Central memory CD4-positive, alpha-beta T cell (primary cell): ENCODE measurements around the gene TEX28.
"Not testable (repeated sequence)": the region's sequence is repeated elsewhere in the genome, so short reads cannot be mapped to it uniquely, and the experiment has no call there.

Experiments
- DNase-seq: peaks from one replicate; pipeline ENCODE4 v3.0.0; 2022
- total RNA-seq, 3 experiments: gene quantifications; one replicate each; lab custom pipeline; 2026; lab: John Stamatoyannopoulos, UW

The TEX28 gene, protein sequence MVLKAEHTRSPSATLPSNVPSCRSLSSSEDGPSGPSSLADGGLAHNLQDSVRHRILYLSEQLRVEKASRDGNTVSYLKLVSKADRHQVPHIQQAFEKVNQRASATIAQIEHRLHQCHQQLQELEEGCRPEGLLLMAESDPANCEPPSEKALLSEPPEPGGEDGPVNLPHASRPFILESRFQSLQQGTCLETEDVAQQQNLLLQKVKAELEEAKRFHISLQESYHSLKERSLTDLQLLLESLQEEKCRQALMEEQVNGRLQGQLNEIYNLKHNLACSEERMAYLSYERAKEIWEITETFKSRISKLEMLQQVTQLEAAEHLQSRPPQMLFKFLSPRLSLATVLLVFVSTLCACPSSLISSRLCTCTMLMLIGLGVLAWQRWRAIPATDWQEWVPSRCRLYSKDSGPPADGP
- 0 reads per million in 3 experiments for total RNA-seq

DNA sequence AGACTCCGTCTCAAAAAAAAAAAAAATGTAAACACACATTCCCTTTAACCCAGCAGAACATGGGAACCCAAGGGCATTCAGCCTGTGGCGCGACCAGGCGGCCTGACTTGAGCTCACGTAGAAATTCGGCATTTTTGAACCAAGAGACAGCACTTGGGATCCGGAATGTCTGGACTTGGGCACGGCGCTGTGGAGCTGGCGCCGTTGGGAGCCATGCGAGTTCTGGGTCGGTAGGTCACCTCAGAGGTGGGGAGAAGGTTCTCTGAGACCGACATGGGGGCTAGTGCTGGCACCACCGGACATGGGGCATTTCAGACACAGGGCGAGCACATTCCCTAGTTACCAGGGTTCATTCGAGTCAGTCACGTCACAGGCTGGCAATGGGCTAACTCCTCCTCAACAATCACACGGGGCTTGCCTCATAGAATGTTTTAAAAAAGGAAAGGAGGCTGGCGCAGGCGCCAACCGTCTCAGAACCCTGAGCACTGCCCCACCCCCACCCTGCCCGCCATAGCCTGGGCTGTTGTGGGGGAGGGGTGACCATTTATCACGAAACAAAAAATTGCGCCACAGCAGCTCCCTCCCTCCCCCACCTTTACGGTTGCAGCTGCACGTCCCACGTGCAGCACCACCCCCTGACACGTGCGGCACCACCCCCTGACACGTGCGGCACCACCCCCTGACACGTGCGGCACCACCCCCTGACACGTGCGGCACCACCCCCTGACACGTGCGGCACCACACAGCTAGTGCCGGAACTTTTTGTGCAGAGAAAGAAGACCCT, at the start of gene TEX28:
Gene TEX28 (minus strand): TSS at position 334 of the 784 bp plus-strand sequence. CDS start 3,007 bp downstream, outside the sequence.
- no peak for DNase-seq

DNA sequence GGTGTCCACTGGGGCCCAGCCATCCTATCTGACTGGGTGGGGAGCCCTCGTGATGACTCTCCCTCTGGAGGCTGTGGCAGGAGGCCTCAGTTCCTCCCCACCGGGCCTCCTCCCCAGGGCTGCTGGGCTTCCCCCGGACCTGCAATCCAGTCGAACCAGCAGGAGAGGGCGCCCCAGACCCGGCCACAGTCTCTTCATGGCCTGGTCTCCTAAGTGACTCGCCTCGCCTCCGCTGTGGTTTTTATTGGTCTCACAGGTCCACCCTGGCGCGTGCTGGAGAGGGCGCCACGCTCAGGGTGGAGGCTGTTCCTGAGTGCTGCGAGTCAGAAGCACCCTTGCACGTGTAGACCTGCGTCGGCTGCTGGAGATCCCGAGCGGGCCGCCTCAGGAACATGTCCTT, 48.7 kb upstream of the TEX28 start:
- DNase-seq, result not testable (repeated sequence)

DNA sequence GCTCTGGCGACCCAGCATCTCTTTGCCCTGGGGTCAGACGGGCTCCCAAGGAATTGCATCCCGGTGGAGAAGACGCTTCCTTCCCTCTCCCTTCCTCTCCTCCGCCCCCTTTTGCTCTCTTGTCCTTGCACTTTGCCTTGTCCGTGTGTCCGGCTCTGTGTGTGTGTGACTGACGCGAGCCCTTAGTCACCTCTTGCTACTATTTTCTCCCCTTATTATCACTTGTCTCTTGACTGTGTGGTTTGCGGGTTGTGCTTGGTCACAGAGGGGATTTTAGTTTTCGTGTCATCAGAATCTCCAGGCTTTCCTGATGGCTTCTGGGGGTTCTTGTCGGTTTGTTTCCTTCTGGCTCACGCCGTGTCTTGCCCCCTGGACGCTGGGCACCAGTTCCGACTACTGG, 48.1 kb upstream of the TEX28 start:
- DNase-seq, result not testable (repeated sequence)

DNA sequence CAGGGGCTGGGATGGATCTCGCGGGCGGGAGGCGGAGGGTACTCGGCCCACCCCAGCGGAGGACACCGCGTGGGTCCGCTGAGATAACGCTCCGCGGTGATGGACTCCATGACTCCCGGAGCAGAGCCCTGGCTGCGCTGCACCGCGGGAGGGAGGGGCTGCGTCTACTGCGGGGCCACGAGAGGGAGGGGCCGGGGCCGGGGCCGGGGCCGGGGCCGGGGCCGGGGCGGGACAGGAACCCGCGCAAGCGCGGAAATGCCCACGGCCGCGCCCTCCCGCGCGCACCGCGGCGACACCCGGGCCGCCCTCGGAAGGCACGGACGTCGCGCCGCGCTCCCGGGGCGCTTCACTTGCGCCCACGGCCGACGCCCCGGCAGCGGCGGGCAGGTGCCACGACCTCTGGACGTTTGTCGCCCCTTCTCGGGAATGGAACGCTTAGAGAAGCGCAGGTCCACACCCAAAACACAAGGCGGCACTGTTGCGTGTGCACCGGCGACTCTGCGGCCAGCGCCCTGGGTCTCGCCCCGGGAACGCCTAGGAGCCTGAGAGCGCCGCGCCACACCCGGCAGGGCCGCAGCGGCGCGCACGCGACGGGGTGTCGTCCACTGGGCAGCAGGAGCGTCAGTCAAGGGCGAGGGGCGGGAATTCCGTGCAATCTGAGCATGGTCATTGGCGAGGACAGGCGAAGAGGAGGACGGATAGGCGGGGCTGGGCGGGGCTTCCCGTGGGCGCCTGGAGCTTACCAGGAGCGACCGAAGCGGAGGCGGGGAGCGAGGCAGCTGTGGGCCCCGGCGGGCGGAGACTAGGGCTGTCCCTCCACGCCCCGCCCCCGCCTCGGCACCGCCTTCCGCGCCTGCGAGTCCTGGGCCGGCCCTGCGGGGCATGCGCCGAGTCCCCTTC, 46.7 kb upstream of the TEX28 start:
- DNase-seq, result not testable (repeated sequence)

DNA sequence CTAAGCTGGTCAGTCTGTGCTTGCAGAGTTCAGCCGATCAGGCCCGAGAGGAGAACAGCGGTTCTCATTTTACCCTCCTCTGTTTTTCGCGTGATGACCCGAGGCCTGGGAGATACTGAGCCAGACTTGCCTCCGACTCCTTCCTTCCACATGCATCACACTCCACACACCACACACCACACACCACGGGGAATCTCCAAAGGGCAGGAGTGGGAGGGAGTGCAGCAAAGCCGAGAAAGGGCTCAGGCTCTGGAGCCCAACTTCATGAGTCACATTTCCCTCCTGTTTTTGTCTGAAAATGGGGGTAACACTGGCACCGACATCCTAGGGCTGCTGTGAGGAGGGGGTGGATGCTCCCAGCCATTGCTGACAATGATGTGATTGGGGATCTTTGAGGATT, 39.6 kb upstream of the TEX28 start:
- DNase-seq, result no peak

DNA sequence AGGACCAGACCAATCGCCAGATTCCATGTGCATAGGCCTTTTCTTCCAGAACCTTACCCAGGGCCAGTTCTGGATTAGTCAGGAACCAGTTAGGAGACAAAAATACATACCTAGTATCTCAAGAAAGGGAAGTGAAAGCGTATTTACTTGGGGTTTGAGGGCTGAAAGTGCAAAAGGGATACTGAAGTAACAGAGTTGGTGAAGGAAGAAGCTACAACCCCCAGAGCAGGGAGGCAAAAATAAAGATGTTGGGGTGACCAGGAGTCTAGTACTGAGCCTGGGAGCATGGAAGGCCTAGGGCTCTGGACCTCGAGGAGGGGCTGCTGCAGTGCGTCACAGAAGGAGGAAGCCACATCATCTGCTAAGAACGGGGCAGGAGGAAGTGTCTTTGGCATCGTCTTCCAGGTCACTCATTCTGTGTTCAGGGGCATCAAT, 38.9 kb upstream of the TEX28 start:
- DNase-seq, result no peak

DNA sequence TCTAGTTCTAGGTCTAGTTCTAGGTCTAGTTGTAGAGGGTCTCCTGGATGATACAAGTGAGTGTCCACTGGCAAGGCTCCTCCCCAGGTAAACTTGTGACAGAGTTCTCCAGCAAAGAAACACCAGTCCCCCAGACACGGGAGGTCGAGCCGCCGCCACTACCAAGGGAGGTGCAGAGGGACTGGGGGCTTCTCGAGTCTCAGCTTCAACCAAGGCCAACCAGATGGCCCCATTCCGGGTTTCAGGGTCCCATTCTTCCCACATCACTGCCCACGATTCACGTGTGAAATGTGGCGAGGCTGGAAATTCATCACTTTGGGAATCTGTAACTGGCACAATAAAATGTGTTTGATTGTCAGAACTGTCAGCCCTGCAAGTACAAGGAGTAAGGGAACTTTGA, 38.2 kb upstream of the TEX28 start:
- DNase-seq, result no peak

DNA sequence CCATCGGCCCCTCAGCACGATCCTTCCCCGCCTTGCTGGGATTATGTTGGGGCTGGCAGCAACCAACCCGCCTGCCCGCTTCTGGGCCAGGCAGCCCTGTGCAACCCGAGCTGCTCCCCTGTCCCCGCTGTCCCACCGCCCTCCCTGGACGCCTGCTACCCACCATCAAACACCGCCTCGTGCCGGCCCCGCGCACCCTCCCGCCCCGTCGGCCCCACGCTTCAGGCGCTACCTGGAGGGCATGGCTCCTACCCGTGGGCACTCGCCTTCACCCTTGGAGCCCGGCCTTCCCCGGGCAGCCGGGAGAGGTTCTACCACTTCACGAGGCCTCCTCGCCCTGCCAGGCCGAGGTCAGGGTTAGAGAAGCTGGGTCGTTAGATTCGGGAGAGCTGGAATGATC, 37.6 kb upstream of the TEX28 start:
- DNase-seq, result no peak

DNA sequence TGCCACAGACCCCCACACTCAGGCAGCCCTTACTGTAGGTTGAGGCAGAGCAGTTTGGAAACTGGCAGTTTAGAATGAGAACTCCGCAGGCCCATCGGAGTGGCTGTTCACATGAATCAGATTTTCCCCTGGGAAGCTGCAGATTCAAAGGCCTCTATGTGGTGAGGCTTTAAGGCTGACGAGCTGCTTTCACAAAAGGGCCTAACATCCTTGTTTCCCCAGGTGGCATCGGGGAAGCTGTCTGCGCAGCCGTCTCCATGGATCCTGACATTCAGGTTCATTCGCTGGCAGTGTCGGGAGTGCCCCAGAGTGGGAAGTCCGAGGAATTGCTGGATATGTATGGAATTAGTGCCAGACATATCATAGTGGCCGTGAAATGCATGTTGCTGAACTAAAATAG, 34.4 kb upstream of the TEX28 start:
- DNase-seq, result no peak

DNA sequence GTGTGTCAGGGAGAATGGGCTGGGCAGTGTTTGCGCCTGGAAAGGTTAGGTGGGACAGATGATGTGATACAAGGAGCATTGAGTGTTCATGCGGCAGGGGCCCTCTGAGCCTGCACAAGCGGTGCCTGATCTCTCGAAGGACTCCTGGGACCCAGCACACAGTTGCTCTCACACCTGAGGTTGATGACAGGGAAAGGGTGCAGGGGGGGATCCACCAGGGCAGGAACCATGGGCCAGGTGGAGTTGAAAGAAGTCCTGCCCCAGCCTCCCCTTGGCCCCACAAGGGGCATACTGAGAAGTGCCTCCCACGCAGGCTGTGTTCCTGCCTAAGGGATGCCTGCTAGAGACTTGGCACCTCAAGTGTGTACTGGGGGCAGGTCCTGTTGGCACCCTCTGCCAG, 33.7 kb upstream of the TEX28 start:
- DNase-seq, result no peak

DNA sequence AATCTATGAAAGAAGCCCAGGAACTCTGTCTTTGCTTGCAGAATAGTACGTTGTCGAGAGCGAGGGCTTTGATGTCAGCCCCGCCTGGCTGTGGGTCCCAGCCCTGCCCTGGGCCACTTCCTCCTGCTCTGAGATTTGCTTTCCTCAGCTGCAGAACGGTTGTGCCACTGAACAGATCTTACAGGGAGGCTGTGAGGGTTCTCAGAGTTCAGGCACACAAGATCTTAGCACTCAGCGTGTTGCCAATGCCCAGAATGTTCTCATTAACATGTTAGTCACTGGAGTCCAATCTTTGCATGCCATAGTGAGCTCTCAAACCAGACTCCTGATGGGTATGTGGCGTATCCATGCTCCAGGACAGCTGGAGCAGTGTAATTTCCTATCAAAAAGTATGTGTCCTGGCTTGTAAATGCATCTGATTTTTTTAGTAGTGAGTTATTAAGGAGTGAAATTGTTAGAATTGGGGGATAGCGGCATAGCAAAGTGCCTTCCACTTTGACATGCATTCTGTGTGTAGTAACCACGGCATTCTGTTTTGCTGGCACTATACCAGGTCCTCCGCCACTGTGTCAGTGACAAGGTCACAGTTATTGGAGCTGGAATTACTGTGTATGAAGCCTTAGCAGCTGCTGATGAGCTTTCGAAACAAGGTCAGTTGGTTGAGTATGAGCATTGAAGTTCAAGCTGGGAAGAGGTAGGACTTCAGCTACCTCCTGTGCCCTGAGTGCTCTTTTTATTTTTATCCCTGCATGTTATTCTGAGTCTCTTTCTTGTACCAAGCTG, 32.3 kb upstream of the TEX28 start:
- DNase-seq, result peak; percentile 60

DNA sequence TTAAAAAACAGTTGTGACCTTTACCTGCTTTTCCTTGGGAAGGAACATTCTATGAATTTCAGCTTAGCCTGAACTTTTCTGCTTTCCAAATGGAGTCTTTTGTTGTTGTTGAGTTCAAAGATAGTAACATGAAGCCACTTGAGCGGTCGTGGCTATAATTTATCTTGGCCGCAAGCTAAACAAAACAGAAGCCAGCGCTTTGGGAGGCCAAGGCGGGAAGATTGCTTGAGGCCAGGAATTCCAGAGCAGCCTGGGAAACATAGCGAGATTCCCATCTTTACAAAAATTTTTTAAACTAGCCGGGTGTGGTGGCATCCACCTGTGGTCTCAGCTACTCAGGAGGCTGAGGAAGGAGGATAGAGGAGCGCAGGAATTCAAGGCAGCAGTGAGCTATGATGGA, 30.6 kb upstream of the TEX28 start:
- DNase-seq, result no peak

DNA sequence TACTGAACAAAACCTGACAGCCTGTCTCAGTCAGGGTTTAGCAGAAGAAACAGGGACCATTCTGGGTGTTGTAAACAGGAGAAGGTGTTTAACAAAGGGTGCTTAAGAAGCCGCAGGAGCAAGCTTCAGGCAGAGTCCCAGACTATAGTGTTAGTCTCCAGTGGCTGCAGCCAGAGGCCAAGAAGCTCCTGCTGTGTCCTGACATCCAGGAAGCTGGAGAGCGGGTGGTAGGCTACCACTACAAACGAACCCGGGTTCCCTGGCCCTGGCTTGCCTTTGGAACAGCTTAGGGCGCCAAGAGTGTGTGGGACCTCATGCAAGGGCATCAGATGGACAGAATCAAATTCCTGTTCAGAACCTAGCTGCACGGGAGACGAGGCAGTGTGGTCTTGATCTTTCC, 28.6 kb upstream of the TEX28 start:
- DNase-seq, result no peak

DNA sequence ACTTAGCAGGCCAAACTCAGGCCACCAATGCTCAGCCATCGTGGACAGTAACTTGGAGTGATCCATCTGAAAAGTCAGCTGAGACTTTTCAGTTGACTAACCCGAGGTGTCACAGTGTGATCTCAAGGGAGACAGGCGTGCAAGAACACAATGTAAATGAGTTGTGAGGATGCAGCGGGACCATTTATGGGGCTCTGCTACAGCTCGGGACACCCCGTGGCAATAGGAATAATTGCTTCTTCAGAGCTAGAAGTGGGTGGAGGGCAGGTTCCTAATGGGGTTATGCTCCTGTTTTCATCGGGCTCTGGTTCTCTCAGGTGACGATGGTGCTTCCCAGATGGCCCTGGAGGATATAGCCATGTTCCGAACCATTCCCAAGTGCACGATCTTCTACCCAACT, 28.0 kb upstream of the TEX28 start:
- no peak for DNase-seq

DNA sequence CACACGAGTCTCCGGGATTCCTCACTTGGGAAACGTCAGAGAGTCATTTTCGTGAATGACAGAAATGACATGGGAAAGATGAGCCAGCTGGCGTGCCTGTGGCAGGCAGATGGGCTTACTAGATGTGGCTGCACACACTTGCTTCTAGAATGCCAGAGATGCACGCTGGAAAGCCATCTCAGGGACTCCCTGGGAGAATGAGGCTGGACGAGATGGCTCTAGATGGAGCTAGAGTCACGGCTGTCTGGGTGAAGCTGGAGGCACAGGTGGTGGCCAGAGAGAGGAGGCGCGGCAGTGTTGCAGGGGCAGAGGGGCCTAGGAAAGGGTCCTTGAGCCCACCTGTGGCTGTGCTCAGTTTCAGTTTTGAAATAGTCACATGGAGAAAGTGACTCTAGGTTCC, 26.7 kb upstream of the TEX28 start:
- DNase-seq, result no peak

DNA sequence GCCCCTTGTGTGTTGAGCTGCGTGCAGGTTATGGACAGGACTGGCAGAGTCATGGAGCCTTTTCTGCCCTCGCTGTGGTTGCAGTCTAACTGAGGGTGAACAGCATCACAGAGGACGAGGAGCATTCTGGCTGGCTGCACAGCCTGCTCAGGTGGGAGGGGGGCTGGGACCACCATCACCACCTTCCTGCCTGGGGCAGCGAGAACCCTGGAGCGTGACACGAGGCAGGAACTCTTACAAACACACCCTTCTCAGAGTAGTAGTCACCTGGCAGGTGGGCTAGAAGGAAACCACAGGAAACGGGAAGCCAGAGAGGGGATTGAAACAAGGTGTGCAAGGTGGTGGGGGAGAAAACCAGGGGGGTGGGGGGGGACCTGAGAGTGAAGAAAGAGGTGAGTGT, 26.2 kb upstream of the TEX28 start:
- no peak for DNase-seq

DNA sequence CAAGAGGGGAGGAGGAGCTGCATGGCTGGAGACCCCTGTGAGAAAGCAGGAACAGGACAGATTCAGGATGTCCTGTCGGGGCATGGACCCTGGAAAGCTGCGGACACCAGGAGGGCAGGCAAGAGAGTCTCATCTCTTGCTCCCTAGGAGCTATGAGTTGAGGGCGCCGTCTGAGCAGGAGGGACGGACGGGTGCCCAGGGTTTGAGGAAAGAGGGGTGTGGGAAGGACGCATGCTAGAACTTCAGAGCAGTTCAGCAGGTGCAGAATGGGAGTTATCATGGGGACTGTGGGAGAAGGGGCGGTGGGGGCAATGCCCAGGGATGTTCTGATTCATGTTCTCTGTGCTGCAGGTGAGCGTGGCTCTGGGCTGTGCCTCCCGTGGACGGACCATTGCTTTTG, 25.5 kb upstream of the TEX28 start:
- no peak for DNase-seq

DNA sequence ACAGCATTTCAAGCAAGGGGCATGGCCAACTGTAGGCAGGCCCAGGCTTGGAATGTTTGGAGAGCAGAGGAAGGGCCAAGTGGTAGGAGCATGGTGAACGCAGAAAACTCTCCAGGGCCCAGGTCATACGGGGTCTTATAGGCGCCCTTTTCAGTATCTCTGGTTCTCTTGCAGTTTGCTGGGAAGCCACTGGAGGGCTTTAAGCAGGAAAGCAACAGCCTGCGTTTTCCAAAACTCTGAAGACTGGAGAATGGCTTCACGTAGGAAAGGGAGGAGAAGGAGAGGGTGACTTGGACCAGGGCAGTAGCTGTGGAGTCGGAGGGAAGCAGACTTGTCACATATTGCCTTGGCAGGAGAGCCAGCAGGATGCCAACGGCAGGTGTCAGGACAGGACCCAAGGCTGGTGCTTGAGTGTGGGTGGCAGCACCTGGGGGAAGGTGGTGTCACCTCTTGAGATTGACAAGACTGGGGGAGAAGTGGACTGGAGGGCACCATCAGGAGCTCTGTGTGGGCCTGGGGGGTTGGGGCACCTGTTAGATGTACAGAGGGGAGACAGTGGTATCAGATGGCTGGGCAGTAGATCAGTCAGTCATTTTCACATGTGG, 22.6 kb upstream of the TEX28 start:
- no peak for DNase-seq

DNA sequence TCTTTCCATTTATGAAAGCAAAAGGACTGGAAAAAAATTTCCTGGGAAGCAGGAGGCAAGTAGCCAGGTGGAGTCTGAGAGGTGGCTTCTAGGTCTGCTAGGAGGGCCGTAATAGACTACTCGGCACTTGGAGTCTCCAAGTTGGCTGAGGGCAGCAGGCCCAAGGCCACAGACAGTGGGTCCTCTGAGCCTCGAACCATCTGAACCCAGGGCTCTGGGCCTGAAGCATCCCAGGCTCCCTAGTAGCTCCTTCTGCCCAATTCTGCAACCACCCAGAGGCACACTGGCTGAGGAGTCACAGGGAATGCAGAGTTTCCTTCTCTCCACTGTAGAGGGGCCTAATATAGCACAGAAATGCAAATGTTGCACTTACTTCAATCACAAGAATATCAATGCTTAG, 20.5 kb upstream of the TEX28 start:
- no peak for DNase-seq

DNA sequence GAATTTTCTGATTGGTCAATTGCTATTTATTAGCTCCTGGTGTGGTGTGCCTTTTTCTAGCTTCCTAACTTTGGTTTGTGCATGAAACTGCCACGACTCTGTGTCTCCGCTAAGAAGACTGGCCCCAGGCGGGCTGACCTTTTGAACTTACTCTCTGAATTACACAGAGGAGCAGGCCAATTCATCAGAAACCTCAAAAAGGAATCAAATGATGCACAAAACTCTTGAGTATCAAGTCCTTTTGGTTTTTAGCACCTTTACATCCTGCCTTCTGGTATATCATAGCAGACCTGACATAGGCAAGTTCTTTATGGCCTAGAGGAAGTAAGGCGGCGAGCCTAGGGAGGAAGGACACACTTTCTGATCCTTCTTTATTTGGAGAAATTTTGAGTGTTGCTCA, 18.2 kb upstream of the TEX28 start:
- peak; percentile 19 for DNase-seq

DNA sequence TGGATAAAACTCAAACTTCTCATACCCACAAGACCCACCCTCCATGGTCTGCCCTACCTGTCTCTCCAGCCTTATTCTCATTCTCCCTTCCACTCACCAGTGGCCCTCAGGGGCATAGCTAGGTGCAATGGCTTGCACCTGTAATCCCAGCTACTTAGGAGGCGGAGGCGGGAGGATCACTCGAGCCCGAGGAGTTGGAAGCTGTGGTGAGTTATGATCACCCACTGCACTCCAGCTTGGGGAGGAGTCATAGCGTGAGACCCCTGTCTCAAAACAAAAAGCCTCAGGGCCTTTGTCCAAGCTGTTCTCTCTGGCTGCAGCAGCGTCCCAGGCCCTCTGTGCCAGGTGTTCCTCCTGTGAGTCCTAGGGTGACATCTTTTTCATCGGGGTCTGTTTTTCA, 17.2 kb upstream of the TEX28 start:
- no peak for DNase-seq
